Thymus (tissue), 14 donors: ENCODE measurements around the gene CNP. TPM values are rescaled to one million over a fixed set of nuclear protein-coding genes. Genes with fewer than 3 reads are reported as not detected.

Experiments
- DNase-seq, 9 donors: peaks; one replicate each; pipeline ENCODE4 v3.0.0-alpha.2; 2013; ENCODE audit warnings: low spot score in 9 of 9, low read depth in 6 of 9, missing footprints in 1 of 9
- H3K27ac ChIP-seq, 2 donors: one replicate each; pipeline ENCODE4 v1.5.1; 2013; ENCODE audit warnings: control low read depth in 1 of 2, low read depth in 1 of 2, low read length in 1 of 2, mild to moderate bottlenecking in 1 of 2, moderate library complexity in 1 of 2
- H3K27me3 ChIP-seq, 2 donors: one replicate each; pipeline ENCODE4 v1.5.1; 2013; ENCODE audit warnings: low read length in 1 of 2; ENCODE audit not compliant: control insufficient read depth in 2 of 2, insufficient read depth in 1 of 2
- H3K36me3 ChIP-seq, 2 donors: one replicate each; pipeline ENCODE4 v1.5.1; 2013; ENCODE audit warnings: low read length in 1 of 2, mild to moderate bottlenecking in 1 of 2, moderate library complexity in 1 of 2; ENCODE audit not compliant: control insufficient read depth in 2 of 2, insufficient read depth in 2 of 2
- H3K4me1 ChIP-seq, 2 donors: one replicate each; pipeline ENCODE4 v1.5.1; 2013; ENCODE audit warnings: low read length in 2 of 2; ENCODE audit not compliant: control insufficient read depth in 2 of 2, insufficient read depth in 2 of 2
- H3K4me3 ChIP-seq, 2 donors: one replicate each; pipeline ENCODE4 v1.5.1; 2013; ENCODE audit warnings: low read length in 2 of 2, control low read depth in 1 of 2, mild to moderate bottlenecking in 1 of 2
- H3K9me3 ChIP-seq, 2 donors: one replicate each; pipeline ENCODE4 v1.5.1; 2013; ENCODE audit warnings: low read length in 1 of 2, mild to moderate bottlenecking in 1 of 2; ENCODE audit not compliant: control insufficient read depth in 2 of 2, insufficient read depth in 1 of 2
- WGBS: extraction: QIAGEN DNeasy Blood & Tissue Kit; methylation state at CpG from one replicate; pipeline ENCODE4 v1.1.7; 2013; 5-methylcytosine and 5-hydroxymethylcytosine counted together
- long read RNA-seq, 10 donors: transcript quantifications; one replicate each; lab custom pipeline, GENCODE V29; 2026
- polyA plus RNA-seq: library from polyadenylated mRNA; stranded (reverse); fragments of 200-250 nt; gene quantifications from one replicate; pipeline ENCODE4 v1.2.3, GENCODE V29; 2013
- total RNA-seq: library from RNA; stranded (reverse); fragments of 120-200 nt; gene quantifications from one replicate; pipeline ENCODE4 v1.2.4, GENCODE V29; 2013
- donor health status: healthy.

The CNP gene
- total RNA-seq, result 35.9 TPM
- 46.0 TPM for polyA plus RNA-seq
- long read RNA-seq, donor 1, full-length matches to known transcripts, result 1 of 1 reads
- long read RNA-seq, donor 1, partial matches to known transcripts, result 0 of 1 reads
- long read RNA-seq, donor 1, other reads (novel, unspliced or antisense), result 0 of 1 reads
- long read RNA-seq, donor 2, result 0 reads
- long read RNA-seq, donor 3, full-length matches to known transcripts, result 15 of 207 reads
- long read RNA-seq, donor 3, partial matches to known transcripts, result 159 of 207 reads
- long read RNA-seq, donor 3, other reads (novel, unspliced or antisense), result 33 of 207 reads
- long read RNA-seq, donor 4, full-length matches to known transcripts, result 8 of 127 reads
- long read RNA-seq, donor 4, partial matches to known transcripts, result 119 of 127 reads
- long read RNA-seq, donor 4, other reads (novel, unspliced or antisense), result 0 of 127 reads
- long read RNA-seq, donor 5, full-length matches to known transcripts, result 29 of 53 reads
- long read RNA-seq, donor 5, partial matches to known transcripts, result 24 of 53 reads
- long read RNA-seq, donor 5, other reads (novel, unspliced or antisense), result 0 of 53 reads
- long read RNA-seq, donor 6, full-length matches to known transcripts, result 16 of 177 reads
- long read RNA-seq, donor 6, partial matches to known transcripts, result 116 of 177 reads
- long read RNA-seq, donor 6, other reads (novel, unspliced or antisense), result 45 of 177 reads
- long read RNA-seq, donor 7, full-length matches to known transcripts, result 12 of 12 reads
- long read RNA-seq, donor 7, partial matches to known transcripts, result 0 of 12 reads
- long read RNA-seq, donor 7, other reads (novel, unspliced or antisense), result 0 of 12 reads
- long read RNA-seq, donor 8, full-length matches to known transcripts, result 13 of 13 reads
- long read RNA-seq, donor 8, partial matches to known transcripts, result 0 of 13 reads
- long read RNA-seq, donor 8, other reads (novel, unspliced or antisense), result 0 of 13 reads
- long read RNA-seq, donor 9, full-length matches to known transcripts, result 9 of 9 reads
- long read RNA-seq, donor 9, partial matches to known transcripts, result 0 of 9 reads
- long read RNA-seq, donor 9, other reads (novel, unspliced or antisense), result 0 of 9 reads
- long read RNA-seq, donor 10, full-length matches to known transcripts, result 17 of 24 reads
- long read RNA-seq, donor 10, partial matches to known transcripts, result 7 of 24 reads
- long read RNA-seq, donor 10, other reads (novel, unspliced or antisense), result 0 of 24 reads

- under 1% methylated on average over 71 of the region's 71 CpGs for WGBS
- H3K4me1 ChIP-seq, result peaks cover 12 to 40% of the 10 kb centered on the region in 2 donors
Observed at GRCh38 chr17:41966463-41967140, at the start of gene CNP. TSS of gene CNP (plus strand) at chr17:41966795. CDS start at chr17:41966885, 90 bp downstream.

GRCh38 chr17:41917192-41917591 lies 49.4 kb upstream of the CNP start:
- Histone ChIP-seq H3K27me3 (no peaks in the 10 kb centered on the region), H3K4me3 (no peak overlapping the region), H3K27ac (no peak overlapping the region), H3K36me3 (peaks cover 17 to 26% of the 10 kb centered on the region in 2 donors), H3K4me1 (peaks cover 10 to 25% of the 10 kb centered on the region in 2 donors), H3K9me3 (no peaks in the 10 kb centered on the region)
- 86% methylated on average over 4 of the region's 4 CpGs for WGBS
- peak in 1 of 9 donors; percentile 14 for DNase-seq

More at GRCh38 chr17:41966463-41967140, at the start of gene CNP:
- peak in 8 of 9 donors; percentile 63 to 92 (median 82) for DNase-seq
- Histone ChIP-seq H3K4me3 (peak within 1 kb of the TSS; percentile 82 to 83), H3K27me3 (no peaks in the 10 kb centered on the region), H3K27ac (peak within 1 kb of the TSS; percentile 77 to 85), H3K36me3 (peaks cover 14 to 26% of the 10 kb centered on the region in 2 donors), H3K9me3 (no peaks in the 10 kb centered on the region)

- H3K4me1 ChIP-seq, result peaks cover 10 to 25% of the 10 kb centered on the region in 2 donors
- H3K4me3 ChIP-seq, result peak overlapping the region; percentile 91 to 100
- no peak overlapping the region for H3K27ac ChIP-seq
- WGBS, result 9% methylated on average over 26 of the region's 26 CpGs
- no peaks in the 10 kb centered on the region for H3K27me3 ChIP-seq
- no peaks in the 10 kb centered on the region for H3K9me3 ChIP-seq
- peak in 3 of 9 donors; percentile 19 to 33 (median 20) for DNase-seq
- H3K36me3 ChIP-seq, result peaks cover 11 to 20% of the 10 kb centered on the region in 2 donors
Observed at GRCh38 chr17:41917679-41918313, 48.8 kb upstream of the CNP start.

GRCh38 chr17:41918314-41919164 lies 48.1 kb upstream of the CNP start, which contains the start of gene ACLY:
TSS of gene ACLY (minus strand) at chr17:41918951. CDS start at chr17:41913873, 5,078 bp downstream.
- Histone ChIP-seq H3K9me3 (no peaks in the 10 kb centered on the region), H3K36me3 (peaks cover 3 to 12% of the 10 kb centered on the region in 2 donors), H3K27me3 (no peaks in the 10 kb centered on the region), H3K27ac (peak within 1 kb of the TSS; percentile 74 to 89), H3K4me1 (peaks cover 10 to 25% of the 10 kb centered on the region in 2 donors), H3K4me3 (peak within 1 kb of the TSS; percentile 91 to 100)
- peak; percentile 82 to 97 (median 93) for DNase-seq
- under 1% methylated on average over 80 of the region's 80 CpGs for WGBS

- peaks cover 0 to 6% of the 10 kb centered on the region in 2 donors for H3K36me3 ChIP-seq
- peak overlapping the region; percentile 91 to 100 for H3K4me3 ChIP-seq
- H3K27ac ChIP-seq, result peak overlapping the region in 1 of 2 donors; percentile 66
- H3K9me3 ChIP-seq, result no peaks in the 10 kb centered on the region
- DNase-seq, result no peak
- 22% methylated on average over 33 of the region's 33 CpGs for WGBS
- H3K4me1 ChIP-seq, result peaks cover 10 to 25% of the 10 kb centered on the region in 2 donors
- no peaks in the 10 kb centered on the region for H3K27me3 ChIP-seq
Observed at GRCh38 chr17:41919165-41919817, 47.3 kb upstream of the CNP start.

GRCh38 chr17:41919840-41920579 lies 46.6 kb upstream of the CNP start:
- H3K36me3 ChIP-seq, result peaks cover 0 to 4% of the 10 kb centered on the region in 2 donors
- peaks cover 10 to 24% of the 10 kb centered on the region in 2 donors for H3K4me1 ChIP-seq
- no peaks in the 10 kb centered on the region for H3K9me3 ChIP-seq
- no peak overlapping the region for H3K4me3 ChIP-seq
- H3K27ac ChIP-seq, result no peak overlapping the region
- 93% methylated on average over 7 of the region's 7 CpGs for WGBS
- no peak for DNase-seq
- H3K27me3 ChIP-seq, result no peaks in the 10 kb centered on the region

GRCh38 chr17:41920580-41920955 lies 46.0 kb upstream of the CNP start:
- WGBS, result 97% methylated on average over 5 of the region's 5 CpGs
- no peaks in the 10 kb centered on the region for H3K36me3 ChIP-seq
- no peaks in the 10 kb centered on the region for H3K9me3 ChIP-seq
- no peak for DNase-seq
- H3K4me3 ChIP-seq, result no peak overlapping the region
- H3K27ac ChIP-seq, result no peak overlapping the region
- no peaks in the 10 kb centered on the region for H3K27me3 ChIP-seq
- H3K4me1 ChIP-seq, result peaks cover 10 to 23% of the 10 kb centered on the region in 2 donors
